Upper lobe of left lung (tissue), 6 donors: Measurements from ENCODE around the gene COL4A6. TPM values are rescaled to one million over a fixed set of nuclear protein-coding genes. Genes with fewer than 3 reads are reported as not detected.

Experiments used
- ATAC-seq, 2 donors: fragments of 200-7000 bp; cut with Tn5 transposase; one replicate each; pipeline ENCODE4 v1.9.1; 2022; ENCODE audit warnings: mild to moderate bottlenecking in 2 of 2, moderate library complexity in 2 of 2; ENCODE audit not compliant: low FRiP score in 2 of 2
- DNase-seq, 2 donors: peaks; one replicate each; pipeline ENCODE4 v3.0.0-alpha.2; 2019 to 2020
- H3K27ac ChIP-seq, 4 donors: fragments of 200-600 bp; sonication (generic); one replicate each; pipeline ENCODE4 v1.5.1; 2016 to 2019
- H3K27me3 ChIP-seq, 4 donors: fragments of 200-600 bp; sonication (generic); one replicate each; pipeline ENCODE4 v1.5.1; 2017 to 2019
- H3K36me3 ChIP-seq, 4 donors: fragments of 200-600 bp; sonication (generic); one replicate each; pipeline ENCODE4 v1.5.1; 2016 to 2019
- H3K4me1 ChIP-seq, 4 donors: fragments of 200-600 bp; sonication (generic); one replicate each; pipeline ENCODE4 v1.5.1; 2018 to 2019
- H3K4me3 ChIP-seq, 4 donors: fragments of 200-600 bp; sonication (generic); one replicate each; pipeline ENCODE4 v1.5.1; 2017 to 2019; ENCODE audit warnings: mild to moderate bottlenecking in 2 of 4, moderate library complexity in 1 of 4
- H3K9me3 ChIP-seq, 4 donors: fragments of 200-600 bp; sonication (generic); one replicate each; pipeline ENCODE4 v1.5.1; 2018 to 2019
- EP300 ChIP-seq, 4 donors: sonication (generic); formaldehyde crosslinking; IDR thresholded peaks; one replicate each; pipeline ENCODE4 v1.5.1; 2017; ENCODE audit warnings: antibody characterized with exemption in 4 of 4, control low read depth in 2 of 4
- POLR2A ChIP-seq, 4 donors: fragments of 450-650 bp; IDR thresholded peaks; one replicate each; pipeline ENCODE4 v1.5.1; 2016 to 2017; ENCODE audit warnings: antibody characterized with exemption in 4 of 4, mild to moderate bottlenecking in 2 of 4
- POLR2AphosphoS5 ChIP-seq, 2 donors: sonication (generic); formaldehyde crosslinking; IDR thresholded peaks; one replicate each; pipeline ENCODE4 v1.5.1; 2017; ENCODE audit warnings: antibody characterized with exemption in 2 of 2
- WGBS, 2 donors: methylation state at CpG; one replicate each; pipeline ENCODE4 v1.1.5; 2017 to 2018; 5-methylcytosine and 5-hydroxymethylcytosine counted together
- total RNA-seq, 6 donors: library from RNA; depleted of rRNA in 4 of 6; stranded (reverse); fragments of >200 nt in 4 of 6; gene quantifications; one replicate each; pipeline versions ENCODE4 v1.1.0 to v1.2.1, GENCODE V29; 2016 to 2021
- TF ChIP-seq, protein P1 (sequence below), 6 experiments: fragments of 450-650 bp in 4 of 6; fragments of 200-600 bp in 2 of 6; sonication (generic) in 2 of 6; IDR thresholded peaks; one replicate each; pipeline ENCODE4 v1.5.1; 2016 to 2019; ENCODE audit warnings: antibody characterized with exemption in 6 of 6
- donor health status: DM: no; HTN: no; CAD: no; lungs with moderate emphysema.
- donor health status: DM: no; HTN: yes; CAD: no; lungs with severe emphysema.

COL4A6 gene
- total RNA-seq, 6 donors from 2014 or later = 0.52 to 3.8 (median 2.2) TPM

DNA sequence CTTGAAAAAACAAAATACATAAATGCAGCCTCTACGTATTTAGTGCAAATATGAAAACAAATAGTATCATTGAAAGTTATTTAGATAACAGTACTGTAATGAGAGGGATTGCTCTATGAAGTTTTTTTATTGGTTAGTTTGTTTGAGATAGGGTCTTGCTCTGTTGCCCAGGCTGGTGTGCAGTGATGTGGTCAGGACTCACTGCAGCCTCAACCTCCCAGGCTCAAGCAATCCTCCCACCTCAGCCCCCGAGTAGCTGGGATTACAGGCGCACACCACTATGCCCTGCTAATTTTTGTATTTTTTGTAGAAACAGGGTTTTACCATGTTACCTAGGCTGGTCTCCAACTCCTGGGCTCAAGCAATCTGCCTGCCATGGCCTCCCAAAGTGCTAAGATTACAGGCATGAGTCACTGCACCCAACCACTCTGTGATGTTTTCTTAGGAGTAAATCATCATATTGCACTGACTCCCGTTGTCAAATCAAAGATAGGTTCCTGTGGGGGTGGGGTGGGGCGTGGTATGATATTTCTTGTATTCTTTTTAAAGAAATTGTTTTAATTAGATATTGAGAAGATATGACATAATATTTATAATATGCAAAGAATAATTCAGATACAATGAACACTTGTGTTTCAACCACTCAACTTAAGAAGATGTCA, 270.9 kb downstream of the COL4A6 start:
- Histone ChIP-seq H3K36me3 (no peaks in the 10 kb centered on the region), H3K27ac (no peak overlapping the region), H3K4me3 (no peak overlapping the region), H3K27me3 (no peaks in the 10 kb centered on the region), H3K4me1 (no peaks in the 10 kb centered on the region), H3K9me3 (no peaks in the 10 kb centered on the region)
- DNase-seq (no peak), ATAC-seq (no peak)
- WGBS, 2 donors = 67 to 74% methylated on average over 5 of the region's 5 CpGs
- TF ChIP-seq POLR2AphosphoS5 (IDR thresholded peaks at IDR 0.05) = no peak
- TF ChIP-seq, protein P1, sequence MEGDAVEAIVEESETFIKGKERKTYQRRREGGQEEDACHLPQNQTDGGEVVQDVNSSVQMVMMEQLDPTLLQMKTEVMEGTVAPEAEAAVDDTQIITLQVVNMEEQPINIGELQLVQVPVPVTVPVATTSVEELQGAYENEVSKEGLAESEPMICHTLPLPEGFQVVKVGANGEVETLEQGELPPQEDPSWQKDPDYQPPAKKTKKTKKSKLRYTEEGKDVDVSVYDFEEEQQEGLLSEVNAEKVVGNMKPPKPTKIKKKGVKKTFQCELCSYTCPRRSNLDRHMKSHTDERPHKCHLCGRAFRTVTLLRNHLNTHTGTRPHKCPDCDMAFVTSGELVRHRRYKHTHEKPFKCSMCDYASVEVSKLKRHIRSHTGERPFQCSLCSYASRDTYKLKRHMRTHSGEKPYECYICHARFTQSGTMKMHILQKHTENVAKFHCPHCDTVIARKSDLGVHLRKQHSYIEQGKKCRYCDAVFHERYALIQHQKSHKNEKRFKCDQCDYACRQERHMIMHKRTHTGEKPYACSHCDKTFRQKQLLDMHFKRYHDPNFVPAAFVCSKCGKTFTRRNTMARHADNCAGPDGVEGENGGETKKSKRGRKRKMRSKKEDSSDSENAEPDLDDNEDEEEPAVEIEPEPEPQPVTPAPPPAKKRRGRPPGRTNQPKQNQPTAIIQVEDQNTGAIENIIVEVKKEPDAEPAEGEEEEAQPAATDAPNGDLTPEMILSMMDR (IDR thresholded peaks at IDR 0.05) = no peak
- TF ChIP-seq POLR2A (IDR thresholded peaks at IDR 0.05) = no peak
- no peak for TF ChIP-seq EP300 (IDR thresholded peaks at IDR 0.05)

DNA sequence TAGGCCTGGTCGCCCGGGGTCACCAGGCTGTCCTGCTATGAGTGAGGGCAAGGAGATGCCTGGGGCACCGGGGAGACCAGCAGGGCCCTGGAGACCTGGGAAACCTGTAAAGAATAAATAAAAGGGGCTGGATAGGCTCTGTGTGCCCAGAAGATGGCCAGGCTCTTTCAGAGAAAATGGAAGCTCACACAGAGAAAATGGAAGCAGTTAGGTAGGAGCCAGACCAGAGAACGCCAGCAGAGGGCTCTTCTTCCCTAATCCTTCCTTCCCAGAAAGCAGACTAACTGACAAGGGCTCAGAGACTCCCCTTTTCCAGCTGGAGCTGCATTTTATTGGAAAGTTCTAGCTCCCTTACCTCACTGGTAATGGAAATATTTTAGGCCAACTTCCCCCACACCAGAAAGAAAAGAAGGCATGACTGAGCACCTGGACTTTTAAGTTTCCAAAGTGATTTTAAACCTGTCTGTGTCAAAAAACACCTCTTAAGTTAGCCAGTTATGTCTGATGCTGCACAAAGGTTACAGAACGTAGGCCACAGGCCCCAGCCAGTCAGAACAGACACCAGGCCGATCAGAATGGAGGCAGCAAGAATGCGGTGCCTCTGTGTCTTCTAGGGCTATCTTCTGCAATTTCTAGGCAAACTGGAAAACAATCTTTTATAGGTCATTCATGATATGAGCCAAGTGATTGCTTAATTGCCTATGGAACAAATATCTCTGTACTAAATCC, 272.7 kb downstream of the COL4A6 start:
- Histone ChIP-seq H3K4me1 (no peaks in the 10 kb centered on the region), H3K36me3 (no peaks in the 10 kb centered on the region), H3K27me3 (no peaks in the 10 kb centered on the region), H3K4me3 (no peak overlapping the region), H3K27ac (no peak overlapping the region), H3K9me3 (no peaks in the 10 kb centered on the region)
- DNase-seq = no peak
- no peak for ATAC-seq
- TF ChIP-seq POLR2AphosphoS5 (IDR thresholded peaks at IDR 0.05) (no peak), EP300 (IDR thresholded peaks at IDR 0.05) (no peak), POLR2A (IDR thresholded peaks at IDR 0.05) (no peak)
- TF ChIP-seq, protein P1 (IDR thresholded peaks at IDR 0.05) = no peak
- WGBS, 2 donors = 70 to 77% methylated on average over 3 to 7 of the region's 7 CpGs

DNA sequence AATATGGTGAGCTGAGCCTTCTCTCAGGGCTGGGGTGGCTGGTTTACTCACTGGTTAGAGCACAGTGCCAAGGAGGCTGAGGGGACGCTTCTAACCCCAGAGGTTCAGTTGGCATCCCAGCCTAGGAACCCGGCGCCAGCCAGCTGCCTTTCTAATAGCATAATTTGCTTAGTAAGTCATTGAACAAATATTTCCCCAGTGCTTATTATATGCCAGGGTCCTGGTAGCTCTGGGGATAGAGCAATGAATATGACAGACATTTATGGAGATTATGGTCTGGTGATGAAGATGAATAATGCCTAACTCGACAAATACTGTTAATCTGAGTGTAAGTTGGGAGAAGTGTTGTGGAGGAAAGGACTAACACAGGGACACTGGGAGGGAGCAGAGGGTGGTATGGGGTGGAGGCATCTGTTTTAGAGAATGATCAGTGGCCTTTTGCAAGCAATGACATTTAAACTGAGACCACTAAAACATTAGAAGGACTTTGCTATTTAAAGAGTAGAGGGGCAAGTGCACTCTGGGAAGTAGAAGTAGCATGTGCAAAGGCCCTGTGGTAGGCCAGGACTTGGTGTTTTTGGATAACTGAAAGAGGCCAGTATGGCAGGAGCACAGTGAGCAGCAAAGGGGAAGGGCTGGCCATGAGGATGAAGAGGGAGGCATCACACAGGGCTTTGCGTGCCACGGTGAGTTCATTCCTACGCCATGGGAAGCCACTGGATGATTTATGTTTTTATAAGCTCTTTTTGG, 274.7 kb downstream of the COL4A6 start:
- H3K36me3 ChIP-seq = no peaks in the 10 kb centered on the region
- no peaks in the 10 kb centered on the region for H3K4me1 ChIP-seq
- ATAC-seq (no peak), DNase-seq (no peak)
- H3K9me3 ChIP-seq = no peaks in the 10 kb centered on the region
- no peak overlapping the region for H3K4me3 ChIP-seq
- no peak overlapping the region for H3K27ac ChIP-seq
- no peaks in the 10 kb centered on the region for H3K27me3 ChIP-seq
- TF ChIP-seq EP300 (IDR thresholded peaks at IDR 0.05) = no peak
- TF ChIP-seq POLR2A (IDR thresholded peaks at IDR 0.05) = no peak
- no peak for TF ChIP-seq POLR2AphosphoS5 (IDR thresholded peaks at IDR 0.05)
- TF ChIP-seq, protein P1 (IDR thresholded peaks at IDR 0.05) = no peak
- WGBS, 2 donors = 92 to 96% methylated on average over 4 to 7 of the region's 7 CpGs

DNA sequence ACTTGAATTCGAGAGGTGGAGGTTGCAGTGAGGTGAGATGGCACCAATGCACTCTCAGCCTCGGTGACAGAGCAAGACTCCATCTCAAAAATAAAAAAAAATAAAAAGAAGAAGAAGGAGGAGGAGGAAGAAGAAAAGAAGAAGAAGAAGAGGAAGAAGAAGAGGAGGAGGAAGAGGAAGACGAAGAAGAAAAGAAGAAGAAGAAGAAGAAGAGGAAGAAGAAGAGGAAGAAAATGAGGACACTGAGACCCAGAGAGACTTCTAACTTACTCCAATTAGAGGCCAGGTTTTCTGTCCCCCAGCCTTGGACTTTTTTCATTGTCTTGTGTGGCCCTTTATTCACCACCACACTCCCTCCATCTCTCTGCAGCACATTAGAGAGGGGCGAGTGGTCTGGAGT, 276.0 kb downstream of the COL4A6 start:
- WGBS, 2 donors = 73 to 81% methylated on average over 4 of the region's 4 CpGs
- H3K27ac ChIP-seq = no peak overlapping the region
- DNase-seq (no peak), ATAC-seq (no peak)
- no peak for TF ChIP-seq POLR2AphosphoS5 (IDR thresholded peaks at IDR 0.05)
- TF ChIP-seq EP300 (IDR thresholded peaks at IDR 0.05) = no peak
- TF ChIP-seq, protein P1 (IDR thresholded peaks at IDR 0.05) = no peak
- H3K27me3 ChIP-seq = no peaks in the 10 kb centered on the region
- no peaks in the 10 kb centered on the region for H3K4me1 ChIP-seq
- H3K9me3 ChIP-seq = no peaks in the 10 kb centered on the region
- no peak overlapping the region for H3K4me3 ChIP-seq
- H3K36me3 ChIP-seq = no peaks in the 10 kb centered on the region
